GM18519 (cell line): ENCODE data around the gene IL10RA.
"Not testable (repeated sequence)": the region's sequence is repeated elsewhere in the genome, so short reads cannot be mapped to it uniquely, and the experiment has no call there.

Experiments
- ATAC-seq: cut with Tn5 transposase; IDR thresholded peaks from one replicate; pipeline ENCODE4 v1.9.1; 2021; ENCODE audit warnings: mild to moderate bottlenecking, moderate library complexity; ENCODE audit not compliant: unreplicated experiment, low FRiP score

Gene IL10RA

GRCh38 chr11:118004543-118005223 lies 18.5 kb downstream of the IL10RA start:
- no peak for ATAC-seq

DNA sequence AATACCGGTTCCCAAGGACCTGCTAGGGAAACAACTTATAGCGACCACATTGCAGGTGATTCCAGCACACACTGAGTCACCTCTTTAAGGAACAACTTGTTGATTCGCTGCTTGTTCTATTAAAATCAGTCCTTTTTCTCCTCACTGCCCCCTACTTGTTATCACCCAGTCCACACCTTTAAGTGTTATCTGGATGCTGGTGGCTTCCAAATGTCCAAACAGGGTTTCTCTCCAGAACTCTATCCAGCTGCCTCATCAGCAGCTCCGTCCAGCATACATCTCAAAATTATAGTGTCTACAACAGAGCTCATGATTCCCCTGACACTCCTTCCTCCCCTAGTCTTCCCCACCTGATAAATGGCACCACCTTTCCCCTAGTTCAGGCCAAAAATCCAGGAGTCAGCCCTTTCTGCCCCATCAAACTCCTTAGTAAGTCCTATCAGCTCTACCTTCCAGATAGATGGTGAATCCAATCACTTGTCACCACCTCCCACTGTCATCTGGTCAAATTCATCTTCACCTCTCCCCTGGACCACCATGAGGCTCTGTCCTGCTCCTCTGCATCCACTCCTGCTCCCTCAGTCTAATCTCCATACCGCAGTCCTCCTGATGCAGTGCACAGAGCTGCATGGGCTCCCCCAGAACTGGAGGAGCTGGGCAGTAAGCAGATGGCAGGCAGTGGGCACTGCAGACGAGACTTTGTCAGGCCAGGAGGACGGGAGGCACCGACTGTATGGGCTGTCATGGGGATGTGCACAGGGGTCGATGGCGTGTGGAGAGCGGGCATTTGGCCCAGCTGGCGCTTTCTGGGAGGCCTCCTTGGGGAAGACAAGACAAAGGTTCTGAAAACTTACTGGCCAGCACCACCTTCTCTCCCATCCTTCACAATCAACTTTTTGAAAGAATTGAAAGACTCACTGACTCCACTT lies 19.3 kb downstream of the IL10RA start:
- ATAC-seq, result no peak

DNA sequence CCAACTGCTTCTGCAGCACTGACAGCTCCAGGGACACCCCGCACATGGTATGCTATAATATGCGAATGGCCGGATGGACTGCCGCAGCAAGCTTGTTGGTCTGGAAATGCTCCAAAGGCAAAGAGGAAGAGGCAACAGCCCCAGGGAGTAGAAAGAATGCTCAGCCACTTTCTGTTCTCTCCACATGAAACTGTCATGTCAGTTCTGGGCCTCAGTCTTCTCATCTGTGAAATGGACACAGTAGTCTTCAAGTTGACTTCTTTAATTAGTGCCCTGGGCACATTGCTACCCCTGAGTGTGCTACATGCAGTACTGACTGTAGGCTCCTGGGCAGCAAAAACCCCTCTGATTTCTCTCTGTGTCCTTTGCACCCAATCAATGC lies 19.9 kb downstream of the IL10RA start:
- ATAC-seq, result no peak

DNA sequence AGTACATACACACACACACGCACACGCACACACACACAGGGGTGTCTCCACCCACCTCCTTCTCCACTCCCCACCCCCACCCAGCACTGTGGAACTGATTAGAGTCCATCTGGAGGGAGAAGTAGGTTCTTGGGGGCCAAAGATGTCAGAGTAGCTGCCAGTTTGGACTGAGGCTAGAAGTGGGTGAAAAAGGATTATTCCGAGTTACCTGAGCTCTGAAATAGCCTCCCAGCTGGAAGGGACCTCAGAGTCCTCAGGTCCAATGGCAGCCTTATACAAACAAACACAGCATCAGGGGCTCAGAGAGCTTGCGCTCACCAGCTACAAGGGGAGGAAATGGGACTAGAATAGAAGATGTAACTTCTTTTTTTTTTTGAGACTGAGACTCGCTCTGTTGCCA lies 20.8 kb downstream of the IL10RA start:
- ATAC-seq, result no peak

- ATAC-seq, result not testable (repeated sequence)
Measured at GRCh38 chr11:118007563-118008270, 21.5 kb downstream of the IL10RA start.

GRCh38 chr11:118008271-118008911 lies 22.2 kb downstream of the IL10RA start:
- no peak for ATAC-seq

GRCh38 chr11:118009864-118010737 lies 23.9 kb downstream of the IL10RA start:
- no peak for ATAC-seq

DNA sequence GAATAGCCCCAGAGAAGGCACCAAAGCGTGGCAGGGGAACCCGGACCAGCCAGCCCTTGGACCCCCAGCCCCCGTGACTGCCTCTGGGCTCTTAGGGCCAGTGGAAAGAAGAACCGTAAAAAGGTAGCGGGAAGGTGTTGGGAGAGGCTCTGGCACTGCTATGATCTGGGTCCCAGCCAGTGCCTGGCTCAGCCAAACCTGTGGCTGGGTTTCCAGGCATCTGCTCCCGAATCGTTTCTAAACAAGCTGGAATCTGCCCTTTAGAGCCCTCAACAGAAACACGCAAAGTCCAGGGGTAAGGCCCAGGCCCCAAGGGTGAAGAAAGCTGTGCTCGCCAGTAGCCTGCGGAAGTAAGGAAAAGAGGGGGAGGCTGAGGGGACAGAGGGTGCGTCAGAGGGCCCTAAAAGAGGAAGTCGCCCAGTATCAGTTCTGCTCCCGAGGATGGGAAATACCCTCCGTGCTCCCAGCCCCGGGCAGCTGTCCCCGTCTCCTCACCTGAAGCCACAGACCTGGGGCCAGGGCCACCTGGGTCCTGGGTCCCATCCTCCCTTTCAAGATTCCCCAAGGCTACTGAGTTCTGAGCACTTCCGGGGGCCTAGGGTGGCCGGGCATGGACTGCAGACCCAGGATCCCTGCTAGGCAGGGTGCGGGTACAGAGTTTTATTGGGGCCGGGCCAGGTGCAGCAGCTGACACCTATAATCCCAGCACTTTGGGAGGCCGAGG lies 24.7 kb downstream of the IL10RA start:
- peak; percentile 67 for ATAC-seq

- ATAC-seq, result no peak
Measured at GRCh38 chr11:118012083-118012669, 26.0 kb downstream of the IL10RA start.

- ATAC-seq, result no peak
Measured at GRCh38 chr11:118014022-118014421, 27.8 kb downstream of the IL10RA start.

- no peak for ATAC-seq
Measured at GRCh38 chr11:118015385-118015841, 29.2 kb downstream of the IL10RA start.

DNA sequence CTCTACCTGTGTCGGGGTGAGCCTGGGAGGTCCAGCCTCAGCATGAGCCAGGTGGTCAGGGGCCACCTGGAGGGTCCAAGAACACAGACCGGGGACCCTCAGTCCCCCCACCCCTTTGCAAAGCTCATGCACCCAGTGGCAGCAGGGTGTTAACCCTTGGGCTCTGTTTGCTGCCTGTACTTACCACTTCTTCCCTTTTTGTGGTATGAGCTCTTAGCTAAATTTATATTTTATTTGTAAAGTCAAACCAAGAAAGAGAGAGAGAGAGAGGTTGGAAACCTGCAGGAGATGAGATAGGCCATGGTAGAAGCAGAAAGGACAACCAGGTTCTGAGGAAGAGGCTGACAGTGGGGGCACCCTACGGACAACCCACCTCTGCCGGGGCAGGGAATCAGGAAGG lies 29.9 kb downstream of the IL10RA start:
- ATAC-seq, result no peak

- no peak for ATAC-seq
Measured at GRCh38 chr11:118017111-118017510, 30.9 kb downstream of the IL10RA start.

- ATAC-seq, result no peak
Measured at GRCh38 chr11:118017631-118018315, 31.6 kb downstream of the IL10RA start.

GRCh38 chr11:118018401-118018800 lies 32.2 kb downstream of the IL10RA start:
- ATAC-seq, result no peak

DNA sequence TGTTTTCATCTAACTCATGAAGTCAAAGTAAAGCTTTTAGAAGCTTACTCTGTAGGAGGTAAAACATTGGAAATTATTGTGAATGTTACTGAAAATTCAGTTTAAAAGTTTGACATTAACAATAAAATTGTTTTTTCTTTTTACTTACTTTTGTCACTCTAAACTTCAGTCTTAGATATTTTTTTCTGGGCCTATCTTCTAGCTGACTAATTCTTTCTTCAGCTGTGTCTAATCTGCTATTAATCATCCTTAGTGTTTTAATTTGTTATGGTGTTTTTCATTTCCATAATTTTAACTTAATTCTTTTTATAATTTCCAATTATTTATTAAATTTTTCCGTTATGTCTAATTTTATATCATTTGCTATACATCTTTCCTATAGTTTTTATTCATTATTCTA lies 35.0 kb downstream of the IL10RA start:
- ATAC-seq, result no peak

DNA sequence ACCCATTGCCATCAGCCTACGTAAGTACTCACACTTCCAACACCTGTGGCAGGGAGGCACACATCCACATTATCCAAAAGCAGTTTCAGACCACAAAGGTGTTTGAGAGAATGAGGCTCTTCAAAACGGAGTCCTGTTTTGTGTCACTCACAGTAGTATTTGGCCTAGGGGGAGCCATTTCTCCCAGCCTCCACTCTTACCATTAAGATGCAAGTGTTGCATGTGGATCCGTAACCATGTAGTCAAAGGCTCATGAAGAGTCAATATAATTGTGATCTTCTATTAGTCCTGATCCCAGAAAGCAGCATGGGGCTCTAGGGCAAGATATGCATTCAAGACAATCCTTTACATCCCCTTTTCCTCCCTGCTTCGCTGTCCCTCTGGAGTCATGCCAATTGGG lies 41.5 kb downstream of the IL10RA start:
- no peak for ATAC-seq

- no peak for ATAC-seq
Measured at GRCh38 chr11:118028626-118029025, 42.4 kb downstream of the IL10RA start.
